HEK293 (cell line): Measurements from ENCODE around the gene KRTAP10-1.

Source experiments
- CTCF ChIP-seq: fragments of 450-650 bp; formaldehyde crosslinking; IDR thresholded peaks from 2 replicates; pipeline ENCODE4 v1.5.1; 2016; ENCODE audit warnings: missing biosample characterization, missing genetic modification characterization
- KLF10 ChIP-seq: fragments of 450-650 bp; IDR thresholded peaks from 2 replicates; pipeline ENCODE4 v1.5.1; 2018; ENCODE audit warnings: missing biosample characterization, mild to moderate bottlenecking, missing genetic modification characterization
- ZBTB44 ChIP-seq: fragments of 450-650 bp; IDR thresholded peaks from 2 replicates; pipeline ENCODE4 v1.5.1; 2018; ENCODE audit warnings: missing biosample characterization, mild to moderate bottlenecking, missing genetic modification characterization
- ZNF146 ChIP-seq: fragments of 450-650 bp; formaldehyde crosslinking; IDR thresholded peaks from 2 replicates; pipeline ENCODE4 v1.5.1; 2016; ENCODE audit warnings: missing biosample characterization, missing genetic modification characterization
- ZSCAN16 ChIP-seq: fragments of 450-650 bp; formaldehyde crosslinking; IDR thresholded peaks from 2 replicates; pipeline ENCODE4 v1.5.1; 2016; ENCODE audit warnings: missing biosample characterization, missing genetic modification characterization

GRCh38 chr21:44506279-44507255 is 33.4 kb downstream of the KRTAP10-1 start:
- TF ChIP-seq ZNF146, result no peak
- no peak for TF ChIP-seq CTCF
- no peak for TF ChIP-seq ZSCAN16 (tag by site-specific recombination)
- no peak for TF ChIP-seq KLF10 (tag by site-specific recombination)
- no peak for TF ChIP-seq ZBTB44 (tag by site-specific recombination)
